Neural progenitor cell (in vitro differentiated cells): ENCODE measurements around the gene GPHB5. TPM values are rescaled to one million over a fixed set of nuclear protein-coding genes. Genes with fewer than 3 reads are reported as not detected.

Experiments used
- DNase-seq: peaks from one replicate; pipeline ENCODE4 v3.0.0-alpha.2; 2016; ENCODE audit warnings: low spot score
- H2AFZ ChIP-seq: fragments of 200-600 bp; sonication (generic); replicated peaks from 2 replicates; pipeline ENCODE4 v1.6.1; 2016; ENCODE audit warnings: antibody characterized with exemption
- H3F3A ChIP-seq: fragments of 200-600 bp; sonication (generic); 2 replicates; pipeline ENCODE4 v1.6.1; 2016; ENCODE audit warnings: antibody characterized with exemption, low read depth
- H3K27ac ChIP-seq: fragments of 200-600 bp; sonication (generic); 2 replicates; pipeline ENCODE4 v1.5.1; 2016; ENCODE audit warnings: mild to moderate bottlenecking
- H3K27me3 ChIP-seq: fragments of 200-600 bp; sonication (generic); 2 replicates; pipeline ENCODE4 v1.6.1; 2016; ENCODE audit warnings: mild to moderate bottlenecking, moderate library complexity
- H3K36me3 ChIP-seq: fragments of 200-600 bp; sonication (generic); 2 replicates; pipeline ENCODE4 v1.5.1; 2016
- H3K4me1 ChIP-seq: fragments of 200-600 bp; sonication (generic); 2 replicates; pipeline ENCODE4 v1.6.1; 2016; ENCODE audit warnings: mixed run types
- H3K4me2 ChIP-seq: fragments of 200-600 bp; sonication (generic); 2 replicates; pipeline ENCODE4 v1.6.1; 2016
- H3K4me3 ChIP-seq: fragments of 200-600 bp; sonication (generic); 2 replicates; pipeline ENCODE4 v1.5.1; 2016
- H3K79me2 ChIP-seq: fragments of 200-600 bp; sonication (generic); 2 replicates; pipeline ENCODE4 v1.6.1; 2016; ENCODE audit warnings: low read depth
- H3K9ac ChIP-seq: fragments of 200-600 bp; sonication (generic); 2 replicates; pipeline ENCODE4 v1.6.1; 2016
- H3K9me3 ChIP-seq: fragments of 200-600 bp; sonication (generic); 2 replicates; pipeline ENCODE4 v1.5.1; 2016; ENCODE audit warnings: low read depth
- H4K20me1 ChIP-seq: fragments of 200-600 bp; sonication (generic); 2 replicates; pipeline ENCODE4 v1.6.1; 2016; ENCODE audit warnings: low read depth
- H3K27ac Mint-ChIP-seq: 3 replicates; pipeline ENCODE4 v1.8.0; 2021; ENCODE audit warnings: mixed read lengths
- H3K27me3 Mint-ChIP-seq: 2 replicates; pipeline ENCODE4 v1.8.0; 2022; ENCODE audit warnings: low read depth, mild to moderate bottlenecking, inconsistent platforms, moderate library complexity, mixed read lengths; ENCODE audit not compliant: insufficient read depth
- H3K36me3 Mint-ChIP-seq: 3 replicates; pipeline ENCODE4 v1.8.0; 2021; ENCODE audit warnings: mixed read lengths
- H3K4me1 Mint-ChIP-seq: 3 replicates; pipeline ENCODE4 v1.8.0; 2021; ENCODE audit warnings: mixed read lengths
- H3K4me3 Mint-ChIP-seq: 3 replicates; pipeline ENCODE4 v1.8.0; 2021; ENCODE audit warnings: mild to moderate bottlenecking, moderate library complexity, mixed read lengths
- H3K9me3 Mint-ChIP-seq: 3 replicates; pipeline ENCODE4 v1.8.0; 2020; ENCODE audit warnings: mixed read lengths
- CTCF ChIP-seq: fragments of 200-600 bp; sonication (generic); IDR thresholded peaks from 2 replicates; pipeline ENCODE4 v1.5.1; 2017; ENCODE audit warnings: antibody characterized with exemption, mild to moderate bottlenecking
- EZH2 ChIP-seq: fragments of 200-600 bp; sonication (generic); IDR thresholded peaks from 2 replicates; pipeline ENCODE4 v1.6.1; 2017; ENCODE audit warnings: antibody characterized with exemption, mild to moderate bottlenecking, moderate library complexity
- EZH2phosphoT487 ChIP-seq: fragments of 200-600 bp; sonication (generic); IDR thresholded peaks from 2 replicates; pipeline ENCODE4 v1.6.1; 2017; ENCODE audit warnings: antibody characterized with exemption
- total RNA-seq: library from RNA; depleted of rRNA; stranded (reverse); fragments of >200 nt; gene quantifications from 2 replicates; pipeline ENCODE4 v1.2.3, GENCODE V29; 2015; ENCODE audit warnings: low replicate concordance

The GPHB5 gene
- total RNA-seq, 1 donor from 2014 or later, result not detected

GRCh38 chr14:63300854-63301253 is 17.9 kb downstream of the GPHB5 start:
- TF ChIP-seq CTCF, result no peak
- no peak for TF ChIP-seq EZH2
- TF ChIP-seq EZH2phosphoT487, result no peak
- no peak overlapping the region for H3K9ac ChIP-seq

GRCh38 chr14:63299351-63300110 is 19.2 kb downstream of the GPHB5 start:
- Histone ChIP-seq H3K9ac (no peak overlapping the region), H3K4me3 (no peak overlapping the region), H3K27me3 (no peaks in the 10 kb centered on the region), H3K36me3 (no peaks in the 10 kb centered on the region), H3K79me2 (no peaks in the 10 kb centered on the region), H3K9me3 (peaks cover 2% of the 10 kb centered on the region), H3F3A (no peaks in the 10 kb centered on the region), H3K27ac (no peak overlapping the region), H2AFZ (no peak overlapping the region), H3K4me1 (peaks cover 9% of the 10 kb centered on the region), H4K20me1 (no peaks in the 10 kb centered on the region), H3K4me2 (no peak overlapping the region)
- H3K27me3 Mint-ChIP-seq, result peaks cover 3% of the 10 kb centered on the region
- H3K36me3 Mint-ChIP-seq, result no peaks in the 10 kb centered on the region
- H3K4me3 Mint-ChIP-seq, result no peak overlapping the region
- no peak for TF ChIP-seq EZH2phosphoT487
- TF ChIP-seq EZH2, result no peak
- TF ChIP-seq CTCF, result no peak
- H3K9me3 Mint-ChIP-seq, result peaks cover 6% of the 10 kb centered on the region
- H3K27ac Mint-ChIP-seq, result no peak overlapping the region
- no peak for DNase-seq
- H3K4me1 Mint-ChIP-seq, result peaks cover 16% of the 10 kb centered on the region

More at GRCh38 chr14:63300854-63301253, 17.9 kb downstream of the GPHB5 start:
- H3K36me3 ChIP-seq, result no peaks in the 10 kb centered on the region
- H3K4me3 Mint-ChIP-seq, result no peak overlapping the region
- H3K27me3 ChIP-seq, result no peaks in the 10 kb centered on the region
- H3K4me1 Mint-ChIP-seq, result peaks cover 16% of the 10 kb centered on the region
- no peak overlapping the region for H2AFZ ChIP-seq
- peaks cover 4% of the 10 kb centered on the region for H3K9me3 ChIP-seq
- peaks cover 9% of the 10 kb centered on the region for H3K4me1 ChIP-seq
- H3K79me2 ChIP-seq, result no peaks in the 10 kb centered on the region
- no peaks in the 10 kb centered on the region for H3F3A ChIP-seq
- H3K9me3 Mint-ChIP-seq, result peaks cover 6% of the 10 kb centered on the region
- H3K4me3 ChIP-seq, result no peak overlapping the region
- no peaks in the 10 kb centered on the region for H3K36me3 Mint-ChIP-seq
- no peak overlapping the region for H3K4me2 ChIP-seq
- no peak overlapping the region for H3K27ac ChIP-seq
- no peak for DNase-seq
- H3K27me3 Mint-ChIP-seq, result peaks cover 3% of the 10 kb centered on the region
- H3K27ac Mint-ChIP-seq, result no peak overlapping the region
- H4K20me1 ChIP-seq, result no peaks in the 10 kb centered on the region

GRCh38 chr14:63297372-63298063 is 21.2 kb downstream of the GPHB5 start:
- DNase-seq, result no peak
- H3K27ac Mint-ChIP-seq, result no peak overlapping the region
- Histone ChIP-seq H3K4me1 (peaks cover 8% of the 10 kb centered on the region), H3F3A (no peaks in the 10 kb centered on the region), H3K4me2 (no peak overlapping the region), H3K79me2 (no peaks in the 10 kb centered on the region), H2AFZ (no peak overlapping the region), H3K4me3 (no peak overlapping the region), H4K20me1 (no peaks in the 10 kb centered on the region), H3K27ac (no peak overlapping the region), H3K9me3 (no peaks in the 10 kb centered on the region), H3K27me3 (no peaks in the 10 kb centered on the region), H3K9ac (no peak overlapping the region), H3K36me3 (no peaks in the 10 kb centered on the region)
- peaks cover 3% of the 10 kb centered on the region for H3K27me3 Mint-ChIP-seq
- no peaks in the 10 kb centered on the region for H3K36me3 Mint-ChIP-seq
- H3K4me1 Mint-ChIP-seq, result peaks cover 14% of the 10 kb centered on the region
- no peak overlapping the region for H3K4me3 Mint-ChIP-seq
- TF ChIP-seq CTCF (no peak), EZH2phosphoT487 (no peak), EZH2 (no peak)
- peaks cover 1% of the 10 kb centered on the region for H3K9me3 Mint-ChIP-seq
